ENCODE results near the gene PIEZO2.

PIEZO2 gene

GRCh38 chr18:10748641-10749040 is 400.7 kb downstream of the PIEZO2 start:
- H3K36me3 Mint-ChIP-seq (ENCODE audit: low read depth), result no peaks in the 10 kb centered on the region

DNA sequence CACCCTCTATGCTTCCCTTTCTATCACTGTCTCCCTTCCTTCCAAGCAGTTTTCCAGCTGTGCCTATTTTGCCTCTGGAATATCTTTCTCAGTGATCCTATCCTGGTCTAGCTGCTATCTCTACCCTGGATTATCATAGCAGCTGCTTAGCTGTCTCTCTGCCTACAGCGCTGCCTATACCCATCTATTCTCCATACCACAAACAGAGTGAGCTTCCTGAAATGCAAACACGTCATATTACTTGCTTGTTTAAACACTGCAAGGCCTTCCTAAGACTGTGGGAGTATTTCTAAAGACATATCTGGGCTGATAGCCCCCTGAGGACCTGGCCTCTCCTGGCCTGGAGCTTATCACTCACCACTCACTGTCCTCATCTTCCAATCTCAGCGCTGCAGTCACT is 403.4 kb downstream of the PIEZO2 start:
- peaks cover 13% of the 10 kb centered on the region for H3K4me1 Mint-ChIP-seq
- TF ChIP-seq CTCF (IDR thresholded peaks at IDR 0.05), result no peak
- H3K4me3 Mint-ChIP-seq, result no peak overlapping the region
- no peaks in the 10 kb centered on the region for H3K9me3 Mint-ChIP-seq
- no peaks in the 10 kb centered on the region for H3K27me3 Mint-ChIP-seq (ENCODE audit: low read depth, poor library complexity)
- DNase-seq, result no peak
- H3K27ac Mint-ChIP-seq, result no peak overlapping the region
- no peaks in the 10 kb centered on the region for H3K36me3 Mint-ChIP-seq (ENCODE audit: low read depth)

More at GRCh38 chr18:10748641-10749040, 400.7 kb downstream of the PIEZO2 start:
- H3K4me3 Mint-ChIP-seq, result no peak overlapping the region
- no peak for TF ChIP-seq CTCF (IDR thresholded peaks at IDR 0.05)
- DNase-seq, result no peak
- peaks cover 26% of the 10 kb centered on the region for H3K4me1 Mint-ChIP-seq
- no peaks in the 10 kb centered on the region for H3K27me3 Mint-ChIP-seq (ENCODE audit: low read depth, poor library complexity)
- H3K9me3 Mint-ChIP-seq, result no peaks in the 10 kb centered on the region
- no peak overlapping the region for H3K27ac Mint-ChIP-seq

- H3K27ac Mint-ChIP-seq, result no peak overlapping the region
- no peak overlapping the region for H3K4me3 Mint-ChIP-seq
- no peaks in the 10 kb centered on the region for H3K36me3 Mint-ChIP-seq (ENCODE audit: low read depth)
Measured at GRCh38 chr18:10745219-10745618, 404.1 kb downstream of the PIEZO2 start.

GRCh38 chr18:10743766-10744165 is 405.6 kb downstream of the PIEZO2 start:
- DNase-seq, result no peak
- H3K4me3 Mint-ChIP-seq, result no peak overlapping the region
- no peak for TF ChIP-seq CTCF (IDR thresholded peaks at IDR 0.05)
- H3K27me3 Mint-ChIP-seq (ENCODE audit: low read depth, poor library complexity), result no peaks in the 10 kb centered on the region
- no peak overlapping the region for H3K27ac Mint-ChIP-seq
- no peaks in the 10 kb centered on the region for H3K9me3 Mint-ChIP-seq
- no peaks in the 10 kb centered on the region for H3K4me1 Mint-ChIP-seq
- no peaks in the 10 kb centered on the region for H3K36me3 Mint-ChIP-seq (ENCODE audit: low read depth)

More at GRCh38 chr18:10745219-10745618, 404.1 kb downstream of the PIEZO2 start:
- Mint-ChIP-seq H3K4me1 (peaks cover 6% of the 10 kb centered on the region), H3K9me3 (no peaks in the 10 kb centered on the region), H3K27me3 (ENCODE audit: low read depth, poor library complexity) (no peaks in the 10 kb centered on the region)
- no peak for DNase-seq
- no peak for TF ChIP-seq CTCF (IDR thresholded peaks at IDR 0.05)

- Mint-ChIP-seq H3K27ac (no peak overlapping the region), H3K4me3 (no peak overlapping the region), H3K4me1 (no peaks in the 10 kb centered on the region), H3K27me3 (ENCODE audit: low read depth, poor library complexity) (no peaks in the 10 kb centered on the region), H3K9me3 (no peaks in the 10 kb centered on the region), H3K36me3 (ENCODE audit: low read depth) (no peaks in the 10 kb centered on the region)
- TF ChIP-seq CTCF (IDR thresholded peaks at IDR 0.05), result no peak
- no peak for DNase-seq
Measured at GRCh38 chr18:10739152-10739551, 410.2 kb downstream of the PIEZO2 start.

- Mint-ChIP-seq H3K27me3 (ENCODE audit: low read depth, poor library complexity) (no peaks in the 10 kb centered on the region), H3K9me3 (no peaks in the 10 kb centered on the region), H3K4me1 (no peaks in the 10 kb centered on the region), H3K4me3 (no peak overlapping the region), H3K27ac (no peak overlapping the region), H3K36me3 (ENCODE audit: low read depth) (no peaks in the 10 kb centered on the region)
- no peak for TF ChIP-seq CTCF (IDR thresholded peaks at IDR 0.05)
- DNase-seq, result no peak
Measured at GRCh38 chr18:10736984-10737383, 412.4 kb downstream of the PIEZO2 start.

Data from nephron progenitor cell (in vitro differentiated cells).